Neural crest cell (in vitro differentiated cells): ENCODE results near the gene SLC4A2. TPM values are rescaled to one million over a fixed set of nuclear protein-coding genes. Genes with fewer than 3 reads are reported as not detected.
"Not testable (repeated sequence)": the region's sequence is repeated elsewhere in the genome, so short reads cannot be mapped to it uniquely, and the experiment has no call there.

ENCODE experiments used
- DNase-seq: peaks from one replicate; pipeline ENCODE4 v3.0.0; 2021; ENCODE audit warnings: low read depth, mixed read lengths, low spot score
- H3K27ac Mint-ChIP-seq: one replicate; pipeline ENCODE4 v1.8.0; 2021; ENCODE audit warnings: mild to moderate bottlenecking, mixed read lengths; ENCODE audit not compliant: unreplicated experiment
- H3K27me3 Mint-ChIP-seq: 2 replicates; pipeline ENCODE4 v1.8.0; 2021; ENCODE audit warnings: low read depth, mild to moderate bottlenecking, mixed read lengths
- H3K36me3 Mint-ChIP-seq: 2 replicates; pipeline ENCODE4 v1.8.0; 2021; ENCODE audit warnings: low read depth, mild to moderate bottlenecking, mixed read lengths
- H3K4me1 Mint-ChIP-seq: 2 replicates; pipeline ENCODE4 v1.8.0; 2021; ENCODE audit warnings: mixed read lengths
- H3K4me3 Mint-ChIP-seq: one replicate; pipeline ENCODE4 v1.8.0; 2021; ENCODE audit warnings: mild to moderate bottlenecking, mixed read lengths
- H3K9me3 Mint-ChIP-seq: 2 replicates; pipeline ENCODE4 v1.8.0; 2021; ENCODE audit warnings: mixed read lengths
- CTCF ChIP-seq: fragments of 200-600 bp; sonication (generic); conservative IDR thresholded peaks from 2 replicates; pipeline ENCODE4 v1.5.0; 2021; ENCODE audit warnings: antibody characterized with exemption, mild to moderate bottlenecking
- long read RNA-seq: library from polyadenylated mRNA; unstranded; transcript quantifications from one replicate; pipeline ENCODE4 v2.0.0, GENCODE V29; 2020
- total RNA-seq: library from RNA; stranded (reverse); gene quantifications from 2 replicates; pipeline ENCODE4 v1.2.1, GENCODE V29; 2021

SLC4A2 gene
- total RNA-seq, result 139 and 141 TPM in 2 replicates
- long read RNA-seq, partial matches to known transcripts, result 1 of 1 reads
- long read RNA-seq, other reads (novel, unspliced or antisense), result 0 of 1 reads

GRCh38 chr7:151059367-151060112 is at the start of gene SLC4A2:
Gene SLC4A2 (plus strand): TSS chr7:151059589. CDS start chr7:151061988, 2,399 bp downstream.
- Mint-ChIP-seq H3K27ac (peak within 1 kb of the TSS; percentile 95), H3K4me3 (peak within 1 kb of the TSS; percentile 96), H3K9me3 (no peaks in the 10 kb centered on the region), H3K36me3 (no peaks in the 10 kb centered on the region), H3K27me3 (no peaks in the 10 kb centered on the region), H3K4me1 (peaks cover 53% of the 10 kb centered on the region)
- DNase-seq, result peak; percentile 61
- TF ChIP-seq CTCF, result peak; percentile 68

GRCh38 chr7:151010037-151010306 is 49.4 kb upstream of the SLC4A2 start:
- Mint-ChIP-seq H3K27me3 (peaks cover 6% of the 10 kb centered on the region), H3K4me1 (peaks cover 42% of the 10 kb centered on the region), H3K4me3 (no peak overlapping the region), H3K27ac (no peak overlapping the region), H3K36me3 (no peaks in the 10 kb centered on the region), H3K9me3 (no peaks in the 10 kb centered on the region)
- no peak for DNase-seq
- TF ChIP-seq CTCF, result no peak

GRCh38 chr7:151010307-151011096 is 48.9 kb upstream of the SLC4A2 start:
- no peak for DNase-seq
- Mint-ChIP-seq H3K27ac (peak overlapping the region; percentile 83), H3K4me3 (peak overlapping the region; percentile 82), H3K4me1 (peaks cover 47% of the 10 kb centered on the region), H3K27me3 (peaks cover 6% of the 10 kb centered on the region), H3K9me3 (no peaks in the 10 kb centered on the region), H3K36me3 (no peaks in the 10 kb centered on the region)
- no peak for TF ChIP-seq CTCF

- Mint-ChIP-seq H3K27ac (peak overlapping the region; percentile 83), H3K4me1 (peaks cover 47% of the 10 kb centered on the region), H3K4me3 (peak overlapping the region; percentile 41), H3K36me3 (no peaks in the 10 kb centered on the region), H3K9me3 (no peaks in the 10 kb centered on the region), H3K27me3 (peaks cover 6% of the 10 kb centered on the region)
- no peak for TF ChIP-seq CTCF
- DNase-seq, result no peak
These were observed 48.3 kb upstream of the SLC4A2 start for GRCh38 chr7:151011097-151011409.

GRCh38 chr7:151011616-151012015 is 47.8 kb upstream of the SLC4A2 start:
- Mint-ChIP-seq H3K4me1 (peaks cover 47% of the 10 kb centered on the region), H3K27ac (peak overlapping the region; percentile 75)
- not testable (repeated sequence) for DNase-seq, H3K4me3 Mint-ChIP-seq, H3K36me3 Mint-ChIP-seq, H3K27me3 Mint-ChIP-seq, H3K9me3 Mint-ChIP-seq
